OCI-LY1 (cell line): ENCODE results near the gene AMER3.

Source experiments
- H2AFZ ChIP-seq: fragments of 200-600 bp; sonication (generic), shearing (Covaris generic); 2 replicates; pipeline ENCODE4 v1.6.0; 2014; ENCODE audit warnings: antibody characterized with exemption, mild to moderate bottlenecking, low read length
- H3F3A ChIP-seq: fragments of 200-600 bp; sonication (generic), shearing (Covaris generic); 2 replicates; pipeline ENCODE4 v1.6.0; 2014; ENCODE audit warnings: mild to moderate bottlenecking, antibody characterized with exemption, low read length, moderate library complexity; ENCODE audit not compliant: insufficient read depth
- H3K27ac ChIP-seq: fragments of 200-600 bp; sonication (generic); 2 replicates; pipeline ENCODE4 v1.5.1; 2014; ENCODE audit warnings: low read length, mixed run types, mild to moderate bottlenecking, low read depth; ENCODE audit not compliant: poor library complexity, severe bottlenecking
- H3K27me3 ChIP-seq: fragments of 200-600 bp; sonication (generic); 2 replicates; pipeline ENCODE4 v1.6.0; 2014; ENCODE audit warnings: antibody characterized with exemption, mild to moderate bottlenecking, low read length, moderate library complexity; ENCODE audit not compliant: insufficient read depth
- H3K36me3 ChIP-seq: fragments of 200-600 bp; sonication (generic); 2 replicates; pipeline ENCODE4 v1.6.1; 2014; ENCODE audit warnings: mild to moderate bottlenecking, antibody characterized with exemption, low read length, moderate library complexity, mixed read lengths; ENCODE audit not compliant: insufficient read depth
- H3K4me1 ChIP-seq: fragments of 200-600 bp; sonication (generic); 2 replicates; pipeline ENCODE4 v1.5.1; 2014; ENCODE audit warnings: mild to moderate bottlenecking, low read length, moderate library complexity; ENCODE audit not compliant: insufficient read depth, severe bottlenecking
- H3K4me2 ChIP-seq: fragments of 200-600 bp; sonication (generic), shearing (Covaris generic); 2 replicates; pipeline ENCODE4 v1.6.1; 2014; ENCODE audit warnings: low read length
- H3K4me3 ChIP-seq: fragments of 200-600 bp; sonication (generic); 2 replicates; pipeline ENCODE4 v1.5.1; 2014; ENCODE audit warnings: low read length, low read depth, mild to moderate bottlenecking, mixed read lengths; ENCODE audit not compliant: poor library complexity, severe bottlenecking
- H3K79me2 ChIP-seq: fragments of 200-600 bp; shearing (Covaris generic); 2 replicates; pipeline ENCODE4 v1.6.1; 2016; ENCODE audit warnings: mixed run types, low read length, mixed read lengths; ENCODE audit not compliant: insufficient read depth
- H3K9ac ChIP-seq: fragments of 200-600 bp; sonication (generic), shearing (Covaris generic); 2 replicates; pipeline ENCODE4 v1.6.1; 2014; ENCODE audit warnings: mild to moderate bottlenecking, low read length, mixed read lengths
- H3K9me2 ChIP-seq: fragments of 200-600 bp; sonication (generic), shearing (Covaris generic); 2 replicates; pipeline ENCODE4 v1.6.1; 2014; ENCODE audit warnings: low read depth, mild to moderate bottlenecking, low read length, mixed read lengths
- H3K9me3 ChIP-seq: fragments of 200-600 bp; shearing (Covaris generic); 2 replicates; pipeline ENCODE4 v1.6.1; 2014; ENCODE audit warnings: low read length, mixed read lengths
- H4K20me1 ChIP-seq: fragments of 200-600 bp; sonication (generic), shearing (Covaris generic); 2 replicates; pipeline ENCODE4 v1.6.0; 2016; ENCODE audit warnings: mild to moderate bottlenecking, low read length; ENCODE audit not compliant: insufficient read depth
- EZH2 ChIP-seq: fragments of 200-600 bp; sonication (generic), shearing (Covaris generic); IDR thresholded peaks from 2 replicates; pipeline ENCODE4 v1.8.0; 2017; ENCODE audit warnings: borderline replicate concordance, mixed run types, mild to moderate bottlenecking, antibody characterized with exemption, low read length, moderate library complexity, mixed read lengths
- TF ChIP-seq, protein P1 (sequence below): fragments of 200-600 bp; sonication (generic), shearing (Covaris generic); IDR thresholded peaks from 2 replicates; pipeline ENCODE4 v1.5.1; 2017; ENCODE audit warnings: mild to moderate bottlenecking, antibody characterized with exemption, low read length, moderate library complexity, mixed read lengths

The AMER3 gene

DNA sequence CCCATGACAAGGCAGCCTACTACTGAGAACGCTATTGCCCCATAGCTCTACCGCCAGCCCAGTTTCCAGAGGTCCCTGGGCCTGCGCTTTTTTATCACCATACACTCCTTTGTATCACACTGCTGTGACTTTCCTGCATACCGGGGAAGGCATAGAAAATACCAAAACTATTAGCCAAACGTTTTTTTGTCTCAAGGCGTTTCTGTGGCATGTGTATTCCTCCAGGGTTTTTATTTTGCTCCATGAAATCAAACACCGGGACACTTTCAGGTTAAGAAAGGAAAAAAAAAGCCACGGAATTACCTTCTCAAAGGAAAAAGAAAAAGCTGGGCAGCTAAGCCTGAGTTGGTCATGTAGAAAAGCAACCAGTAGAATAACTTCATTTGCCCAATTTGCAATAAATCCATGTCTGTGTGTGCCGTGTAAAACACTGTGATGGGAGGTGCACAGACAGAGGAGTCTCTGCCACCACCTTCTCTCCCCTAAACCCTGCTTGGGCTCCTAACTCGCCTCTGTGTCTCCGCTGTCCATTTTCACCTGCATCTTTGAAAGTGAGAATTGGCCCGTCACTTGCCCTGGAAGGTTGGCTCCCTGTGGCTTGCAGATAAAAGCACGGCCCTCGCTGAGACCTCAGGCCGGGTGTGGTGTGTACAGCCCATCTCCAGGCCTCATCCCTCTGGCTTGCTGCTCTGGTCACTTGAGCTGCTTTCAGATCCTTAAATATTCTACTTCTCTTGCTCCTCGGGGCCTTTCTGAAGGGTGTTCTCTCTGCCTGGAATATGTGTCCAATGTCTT lies 1.7 kb downstream of the AMER3 start:
- Histone ChIP-seq H3K4me1 (no peaks in the 10 kb centered on the region), H2AFZ (no peak overlapping the region), H3K36me3 (no peaks in the 10 kb centered on the region), H3K9me3 (no peaks in the 10 kb centered on the region), H3K27me3 (no peaks in the 10 kb centered on the region; the same call in 1 of the 2 replicates), H3F3A (no peaks in the 10 kb centered on the region), H3K4me3 (no peak overlapping the region), H4K20me1 (no peaks in the 10 kb centered on the region), H3K27ac (no peak overlapping the region), H3K9ac (no peak overlapping the region), H3K79me2 (no peaks in the 10 kb centered on the region), H3K4me2 (no peak overlapping the region), H3K9me2 (no peaks in the 10 kb centered on the region)
- TF ChIP-seq EZH2, result no peak
- TF ChIP-seq, protein P1, sequence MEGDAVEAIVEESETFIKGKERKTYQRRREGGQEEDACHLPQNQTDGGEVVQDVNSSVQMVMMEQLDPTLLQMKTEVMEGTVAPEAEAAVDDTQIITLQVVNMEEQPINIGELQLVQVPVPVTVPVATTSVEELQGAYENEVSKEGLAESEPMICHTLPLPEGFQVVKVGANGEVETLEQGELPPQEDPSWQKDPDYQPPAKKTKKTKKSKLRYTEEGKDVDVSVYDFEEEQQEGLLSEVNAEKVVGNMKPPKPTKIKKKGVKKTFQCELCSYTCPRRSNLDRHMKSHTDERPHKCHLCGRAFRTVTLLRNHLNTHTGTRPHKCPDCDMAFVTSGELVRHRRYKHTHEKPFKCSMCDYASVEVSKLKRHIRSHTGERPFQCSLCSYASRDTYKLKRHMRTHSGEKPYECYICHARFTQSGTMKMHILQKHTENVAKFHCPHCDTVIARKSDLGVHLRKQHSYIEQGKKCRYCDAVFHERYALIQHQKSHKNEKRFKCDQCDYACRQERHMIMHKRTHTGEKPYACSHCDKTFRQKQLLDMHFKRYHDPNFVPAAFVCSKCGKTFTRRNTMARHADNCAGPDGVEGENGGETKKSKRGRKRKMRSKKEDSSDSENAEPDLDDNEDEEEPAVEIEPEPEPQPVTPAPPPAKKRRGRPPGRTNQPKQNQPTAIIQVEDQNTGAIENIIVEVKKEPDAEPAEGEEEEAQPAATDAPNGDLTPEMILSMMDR, result no peak

DNA sequence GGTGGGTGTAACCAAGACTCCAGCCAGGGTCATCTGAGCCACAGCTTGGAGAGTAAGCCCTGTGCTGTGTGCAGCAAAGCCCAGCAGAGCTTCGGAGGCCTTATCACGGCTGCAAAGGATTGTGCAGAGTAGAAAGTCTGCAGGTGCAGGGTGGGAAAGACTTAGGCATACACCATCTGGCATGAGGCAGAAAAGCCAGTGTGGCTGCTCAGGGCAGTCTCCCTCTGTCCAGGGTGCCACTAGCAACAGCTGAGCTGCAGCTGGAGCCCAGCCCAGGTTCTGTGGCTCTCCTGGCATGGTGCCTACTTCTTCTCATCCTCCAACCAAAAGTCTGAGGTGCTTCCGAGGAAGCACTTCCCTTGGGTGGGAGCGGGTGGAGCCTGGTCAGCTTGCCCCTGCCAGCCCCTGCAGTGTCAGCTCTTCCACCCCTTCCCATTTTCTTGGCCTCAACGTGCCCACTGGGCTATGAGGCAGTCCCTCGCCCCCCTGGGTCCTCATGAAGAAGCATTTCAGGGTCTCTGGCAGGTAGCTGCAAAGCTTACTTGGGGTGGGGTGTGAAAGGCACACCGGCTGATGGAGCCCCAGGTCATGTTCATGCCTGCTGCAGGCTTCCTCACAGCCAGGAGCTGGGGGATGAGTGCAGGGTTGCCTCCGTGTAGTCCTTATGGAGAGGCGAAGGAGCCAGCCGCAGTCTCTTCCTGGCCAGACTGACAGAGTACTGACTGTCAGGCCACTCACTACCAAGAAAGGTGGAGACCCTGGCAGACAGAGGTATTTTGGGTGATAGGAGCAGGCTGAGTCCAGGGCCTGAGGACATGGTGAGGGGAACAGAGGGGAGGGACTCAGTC lies 4.8 kb downstream of the AMER3 start:
- Histone ChIP-seq H2AFZ (no peak overlapping the region), H3K9ac (no peak overlapping the region), H3K4me1 (no peaks in the 10 kb centered on the region), H3K4me2 (no peak overlapping the region), H3K9me2 (no peaks in the 10 kb centered on the region), H4K20me1 (no peaks in the 10 kb centered on the region), H3K36me3 (no peaks in the 10 kb centered on the region), H3K4me3 (no peak overlapping the region), H3F3A (no peaks in the 10 kb centered on the region), H3K27me3 (no peaks in the 10 kb centered on the region), H3K27ac (no peak overlapping the region), H3K79me2 (no peaks in the 10 kb centered on the region), H3K9me3 (no peaks in the 10 kb centered on the region)
- TF ChIP-seq, protein P1, result no peak

DNA sequence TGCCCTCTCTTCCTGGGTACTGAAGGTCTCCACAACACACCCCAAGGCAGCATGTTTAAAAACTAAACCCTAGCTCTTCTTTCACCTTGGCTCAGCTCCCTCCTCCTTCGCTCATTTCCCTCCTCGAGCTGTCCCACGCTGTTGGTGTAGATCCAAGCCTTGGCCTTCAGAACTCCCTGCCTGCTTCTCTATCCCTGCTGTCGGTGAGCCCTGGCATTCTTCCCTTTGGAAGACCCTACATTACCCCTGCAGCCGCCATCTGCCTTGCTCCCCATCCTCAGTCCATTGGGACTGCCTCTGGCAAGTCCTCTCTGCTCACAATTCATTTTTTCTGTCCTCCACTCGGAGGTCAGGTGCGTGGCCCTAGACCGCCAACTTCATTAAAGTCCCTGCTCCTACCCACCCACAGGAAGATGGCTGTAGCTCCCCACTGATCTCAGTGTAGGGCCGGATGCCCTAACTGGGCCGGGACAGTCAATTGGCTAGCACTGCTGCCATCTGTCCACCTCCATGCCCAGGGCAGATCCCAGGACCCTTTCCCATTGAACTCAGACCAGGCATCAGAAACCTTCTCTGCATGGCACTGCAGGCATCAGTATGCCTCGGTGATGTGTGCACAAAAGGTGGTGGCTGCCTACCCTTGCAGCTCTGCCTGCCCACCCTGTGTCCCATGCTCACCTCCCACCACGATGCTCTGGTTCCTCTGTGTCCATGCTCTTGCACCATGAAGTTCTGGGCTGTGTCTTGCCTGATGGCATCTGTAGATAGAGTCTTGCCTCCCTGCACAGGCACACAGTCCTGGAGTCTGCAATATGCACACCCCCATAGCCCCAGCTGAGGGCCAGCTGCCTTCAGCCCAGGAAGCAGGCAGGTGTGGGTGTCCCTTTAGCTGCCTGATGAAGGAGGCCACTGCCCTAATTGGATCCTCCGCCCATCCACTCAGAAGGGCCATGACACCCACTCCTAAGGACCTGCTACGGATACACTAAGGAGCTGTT lies 5.7 kb downstream of the AMER3 start:
- no peaks in the 10 kb centered on the region for H3K79me2 ChIP-seq
- H3K4me1 ChIP-seq, result no peaks in the 10 kb centered on the region
- no peaks in the 10 kb centered on the region for H3K9me2 ChIP-seq
- no peaks in the 10 kb centered on the region for H4K20me1 ChIP-seq
- TF ChIP-seq EZH2, result no peak
- TF ChIP-seq, protein P1, result no peak
- no peak overlapping the region for H3K9ac ChIP-seq
- no peak overlapping the region for H3K4me2 ChIP-seq
- no peak overlapping the region for H3K27ac ChIP-seq
- H3K9me3 ChIP-seq, result no peaks in the 10 kb centered on the region
- no peak overlapping the region for H3K4me3 ChIP-seq
- no peak overlapping the region for H2AFZ ChIP-seq
- H3F3A ChIP-seq, result no peaks in the 10 kb centered on the region
- no peaks in the 10 kb centered on the region for H3K27me3 ChIP-seq
- no peaks in the 10 kb centered on the region for H3K36me3 ChIP-seq
